ENCODE data around the gene DCC.
"Not testable (repeated sequence)": the region's sequence is repeated elsewhere in the genome, so short reads cannot be mapped to it uniquely, and the experiment has no call there.

The DCC gene

GRCh38 chr18:52348209-52348608, 8.2 kb downstream of the DCC start:
- no peak overlapping the region for H3K4me3 ChIP-seq (ENCODE audit: low read depth, low read length)
- no peak for DNase-seq (ENCODE audit: low read depth)
- TF ChIP-seq CTCF (IDR thresholded peaks at IDR 0.05; ENCODE audit: control insufficient read depth, extremely low read depth, insufficient read depth) = no peak

GRCh38 chr18:52349498-52349897, 9.5 kb downstream of the DCC start:
- TF ChIP-seq CTCF (IDR thresholded peaks at IDR 0.05; ENCODE audit: control insufficient read depth, extremely low read depth, insufficient read depth) = no peak
- H3K4me3 ChIP-seq (ENCODE audit: low read depth, low read length) = no peak overlapping the region
- no peak for DNase-seq (ENCODE audit: low read depth)

- H3K4me3 ChIP-seq (ENCODE audit: low read depth, low read length) = no peak overlapping the region
- TF ChIP-seq CTCF (IDR thresholded peaks at IDR 0.05; ENCODE audit: control insufficient read depth, extremely low read depth, insufficient read depth) = no peak
- DNase-seq (ENCODE audit: low read depth) = no peak
These were observed 12.9 kb downstream of the DCC start for GRCh38 chr18:52352920-52353319.

GRCh38 chr18:52353589-52353988, 13.6 kb downstream of the DCC start:
- H3K4me3 ChIP-seq (ENCODE audit: low read depth, low read length) = no peak overlapping the region
- TF ChIP-seq CTCF (IDR thresholded peaks at IDR 0.05; ENCODE audit: control insufficient read depth, extremely low read depth, insufficient read depth) = no peak
- no peak for DNase-seq (ENCODE audit: low read depth)

- no peak for TF ChIP-seq CTCF (IDR thresholded peaks at IDR 0.05; ENCODE audit: control insufficient read depth, extremely low read depth, insufficient read depth)
- H3K4me3 ChIP-seq (ENCODE audit: low read depth, low read length) = no peak overlapping the region
- no peak for DNase-seq (ENCODE audit: low read depth)
These were observed 23.9 kb downstream of the DCC start for GRCh38 chr18:52363861-52364260.

- H3K4me3 ChIP-seq (ENCODE audit: low read depth, low read length); DNase-seq (ENCODE audit: low read depth): not testable (repeated sequence)
These were observed 26.9 kb downstream of the DCC start for GRCh38 chr18:52366851-52367250.

- H3K4me3 ChIP-seq (ENCODE audit: low read depth, low read length) = no peak overlapping the region
- TF ChIP-seq CTCF (IDR thresholded peaks at IDR 0.05; ENCODE audit: control insufficient read depth, extremely low read depth, insufficient read depth) = no peak
- no peak for DNase-seq (ENCODE audit: low read depth)
These were observed 28.2 kb downstream of the DCC start for GRCh38 chr18:52367953-52368742.
